Measurements from ENCODE around the gene NDUFA13.

DNA sequence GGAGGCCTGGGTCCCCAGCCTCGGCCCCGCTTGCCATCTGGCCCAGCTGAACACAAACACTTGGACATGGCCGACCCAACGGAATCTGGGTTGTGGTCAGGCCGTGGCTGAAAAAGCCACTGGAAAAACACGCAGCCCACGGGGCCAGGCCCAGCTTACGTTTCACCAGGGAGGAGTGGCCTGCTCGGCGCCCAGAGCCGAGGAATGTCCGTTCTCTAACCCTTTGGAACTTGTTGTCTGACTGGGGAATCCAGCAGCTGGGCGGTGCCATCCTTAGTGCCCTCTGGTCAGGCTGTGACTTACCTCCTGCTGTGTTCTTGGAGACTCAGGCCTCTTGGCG, 35.8 kb downstream of the NDUFA13 start:
- TF ChIP-seq, protein P1, sequence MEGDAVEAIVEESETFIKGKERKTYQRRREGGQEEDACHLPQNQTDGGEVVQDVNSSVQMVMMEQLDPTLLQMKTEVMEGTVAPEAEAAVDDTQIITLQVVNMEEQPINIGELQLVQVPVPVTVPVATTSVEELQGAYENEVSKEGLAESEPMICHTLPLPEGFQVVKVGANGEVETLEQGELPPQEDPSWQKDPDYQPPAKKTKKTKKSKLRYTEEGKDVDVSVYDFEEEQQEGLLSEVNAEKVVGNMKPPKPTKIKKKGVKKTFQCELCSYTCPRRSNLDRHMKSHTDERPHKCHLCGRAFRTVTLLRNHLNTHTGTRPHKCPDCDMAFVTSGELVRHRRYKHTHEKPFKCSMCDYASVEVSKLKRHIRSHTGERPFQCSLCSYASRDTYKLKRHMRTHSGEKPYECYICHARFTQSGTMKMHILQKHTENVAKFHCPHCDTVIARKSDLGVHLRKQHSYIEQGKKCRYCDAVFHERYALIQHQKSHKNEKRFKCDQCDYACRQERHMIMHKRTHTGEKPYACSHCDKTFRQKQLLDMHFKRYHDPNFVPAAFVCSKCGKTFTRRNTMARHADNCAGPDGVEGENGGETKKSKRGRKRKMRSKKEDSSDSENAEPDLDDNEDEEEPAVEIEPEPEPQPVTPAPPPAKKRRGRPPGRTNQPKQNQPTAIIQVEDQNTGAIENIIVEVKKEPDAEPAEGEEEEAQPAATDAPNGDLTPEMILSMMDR (IDR thresholded peaks at IDR 0.05) = no peak
- TF ChIP-seq POLR2A (IDR thresholded peaks at IDR 0.05) (no peak), EP300 (IDR thresholded peaks at IDR 0.05; ENCODE audit: low read depth) (no peak)
